GM13976 (cell line): ENCODE data around the gene KCNMB2.

Source experiments
- DNase-seq: peaks from one replicate; pipeline ENCODE4 v3.0.0; 2012; ENCODE audit warnings: low spot score
- in situ Hi-C: fragments of 300-500 bp; cut with MboI; formaldehyde crosslinking; loops from one replicate; pipeline ENCODE4 v1.12.0; 2022; ENCODE audit warnings: low sequenced_read_pairs, mixed read lengths, inconsistent platforms; ENCODE audit not compliant: unreplicated experiment
- TF ChIP-seq, protein P1 (sequence below): IDR thresholded peaks from 2 replicates; pipeline ENCODE4 v1.5.1; 2012; ENCODE audit warnings: borderline replicate concordance, mild to moderate bottlenecking; ENCODE audit not compliant: insufficient read depth; ENCODE audit errors: extremely low read depth, missing control alignments, control extremely low read depth

KCNMB2 gene

DNA sequence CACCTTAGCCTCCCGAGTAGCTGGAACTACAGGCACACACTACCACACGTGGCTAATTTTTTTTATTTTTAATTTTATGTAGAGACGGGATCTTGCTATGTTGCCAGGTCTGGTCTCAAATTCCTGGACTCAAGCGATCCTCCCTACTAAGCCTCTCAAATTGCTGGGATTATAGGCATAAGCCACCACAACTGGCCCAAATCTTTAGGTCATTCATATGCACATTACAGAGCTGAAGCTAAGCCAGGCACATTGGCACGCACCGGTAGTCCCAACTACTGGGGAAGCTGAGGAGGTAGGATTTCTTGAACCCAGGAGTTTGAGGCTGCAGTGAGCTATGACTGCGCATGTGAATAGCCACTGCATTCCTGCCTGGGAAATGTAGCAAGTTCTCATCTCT lies 269.5 kb downstream of the KCNMB2 start:
- in situ Hi-C loops = no loop called here
- no peak for DNase-seq
- TF ChIP-seq, protein P1, sequence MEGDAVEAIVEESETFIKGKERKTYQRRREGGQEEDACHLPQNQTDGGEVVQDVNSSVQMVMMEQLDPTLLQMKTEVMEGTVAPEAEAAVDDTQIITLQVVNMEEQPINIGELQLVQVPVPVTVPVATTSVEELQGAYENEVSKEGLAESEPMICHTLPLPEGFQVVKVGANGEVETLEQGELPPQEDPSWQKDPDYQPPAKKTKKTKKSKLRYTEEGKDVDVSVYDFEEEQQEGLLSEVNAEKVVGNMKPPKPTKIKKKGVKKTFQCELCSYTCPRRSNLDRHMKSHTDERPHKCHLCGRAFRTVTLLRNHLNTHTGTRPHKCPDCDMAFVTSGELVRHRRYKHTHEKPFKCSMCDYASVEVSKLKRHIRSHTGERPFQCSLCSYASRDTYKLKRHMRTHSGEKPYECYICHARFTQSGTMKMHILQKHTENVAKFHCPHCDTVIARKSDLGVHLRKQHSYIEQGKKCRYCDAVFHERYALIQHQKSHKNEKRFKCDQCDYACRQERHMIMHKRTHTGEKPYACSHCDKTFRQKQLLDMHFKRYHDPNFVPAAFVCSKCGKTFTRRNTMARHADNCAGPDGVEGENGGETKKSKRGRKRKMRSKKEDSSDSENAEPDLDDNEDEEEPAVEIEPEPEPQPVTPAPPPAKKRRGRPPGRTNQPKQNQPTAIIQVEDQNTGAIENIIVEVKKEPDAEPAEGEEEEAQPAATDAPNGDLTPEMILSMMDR = no peak

DNA sequence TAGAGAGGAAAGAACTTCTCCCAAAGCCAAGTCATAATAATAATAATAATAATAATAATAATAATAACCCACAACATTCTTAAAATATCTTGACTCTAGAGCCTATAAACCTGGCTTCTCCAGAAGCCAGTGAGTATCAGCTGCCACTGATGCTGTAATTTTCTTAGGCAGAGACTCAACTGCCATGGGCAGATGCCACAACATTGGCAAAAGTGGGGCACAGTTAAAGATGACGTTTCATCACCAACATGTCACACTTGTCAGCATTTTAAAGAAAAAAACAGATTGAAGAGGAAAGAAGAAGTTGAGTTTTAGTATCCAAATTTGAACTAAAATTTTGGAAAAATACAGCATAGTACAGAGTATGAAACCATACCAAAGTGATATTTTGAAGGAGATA lies 270.4 kb downstream of the KCNMB2 start:
- DNase-seq = no peak
- TF ChIP-seq, protein P1 = no peak
- in situ Hi-C loops = no loop called here

DNA sequence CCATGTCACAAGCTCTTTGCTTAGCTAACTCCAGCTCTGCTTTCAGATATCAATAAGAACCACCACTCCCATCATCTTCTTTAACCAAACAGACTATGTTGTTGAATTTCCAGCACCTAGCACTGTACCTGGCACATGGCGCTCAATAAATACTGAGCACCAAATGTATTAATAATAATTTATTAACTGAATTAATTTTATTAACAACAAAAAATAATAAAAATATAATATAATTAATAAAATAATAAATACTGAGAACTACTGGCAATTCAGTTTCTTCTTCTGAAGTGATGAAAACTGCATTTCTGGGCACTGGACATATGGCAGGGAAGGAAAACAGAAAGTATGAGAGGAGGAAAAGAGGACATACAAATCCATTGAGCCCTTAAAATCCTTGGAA lies 271.5 kb downstream of the KCNMB2 start:
- TF ChIP-seq, protein P1 = no peak
- in situ Hi-C loops = no loop called here
- DNase-seq = no peak

DNA sequence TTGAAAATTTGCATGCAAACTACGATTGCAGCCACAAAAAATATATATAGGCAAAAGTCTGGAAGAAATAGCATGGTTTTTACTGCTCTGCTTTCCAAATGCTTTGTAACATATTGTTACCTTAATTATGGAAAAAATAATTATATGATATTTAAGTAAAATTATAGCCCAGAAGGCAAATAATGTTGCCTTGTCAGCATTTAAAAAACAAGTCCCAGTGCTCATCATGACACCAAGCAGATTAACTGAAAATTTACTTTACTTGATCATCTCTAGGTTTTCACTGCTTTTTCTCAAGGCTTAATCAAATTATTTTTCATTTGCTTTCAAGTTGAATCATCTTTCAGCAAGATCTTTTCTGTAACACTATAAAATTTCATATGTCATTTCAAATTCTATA lies 272.5 kb downstream of the KCNMB2 start:
- no peak for DNase-seq
- in situ Hi-C loops = no loop called here
- TF ChIP-seq, protein P1 = no peak

DNA sequence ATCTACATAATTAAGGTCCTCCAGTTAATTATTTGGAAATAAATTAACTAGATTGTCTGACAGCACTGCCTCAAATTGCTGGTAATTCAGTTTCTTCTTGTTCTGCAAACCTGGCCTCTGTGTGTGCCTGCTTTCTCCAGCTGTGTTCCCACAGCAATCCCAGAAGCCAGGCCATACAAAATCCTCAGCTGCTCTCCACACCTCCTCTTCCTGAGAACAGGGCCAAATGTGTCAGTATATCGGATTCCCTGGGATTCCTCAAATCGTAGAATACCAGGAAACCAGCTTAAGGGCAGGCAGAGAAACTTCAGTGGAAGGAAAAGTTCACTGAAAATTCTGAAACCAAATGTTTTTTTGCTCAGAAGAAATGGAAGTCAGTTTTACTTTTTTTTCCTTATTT lies 273.9 kb downstream of the KCNMB2 start:
- TF ChIP-seq, protein P1 = no peak
- in situ Hi-C loops = no loop called here
- no peak for DNase-seq

DNA sequence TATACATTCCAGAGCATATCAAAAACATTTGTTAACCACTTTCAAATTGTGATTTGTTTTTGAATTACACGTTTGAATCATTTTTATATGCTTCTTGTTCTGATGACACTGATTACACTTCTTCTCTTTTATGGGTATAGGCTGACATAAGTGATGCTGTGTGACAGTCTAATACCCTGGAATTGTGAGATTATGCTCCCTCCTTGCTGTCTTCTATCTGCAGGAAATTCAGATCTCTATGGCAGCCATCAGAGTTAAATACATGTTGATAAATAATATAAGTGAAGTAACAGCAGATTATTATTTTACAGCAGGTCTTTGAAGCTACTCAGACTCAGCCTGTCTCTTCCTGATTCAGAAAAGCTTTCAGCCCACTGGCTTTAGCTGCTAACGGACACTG lies 286.5 kb downstream of the KCNMB2 start:
- in situ Hi-C loops = no loop called here
- no peak for DNase-seq
- TF ChIP-seq, protein P1 = no peak

DNA sequence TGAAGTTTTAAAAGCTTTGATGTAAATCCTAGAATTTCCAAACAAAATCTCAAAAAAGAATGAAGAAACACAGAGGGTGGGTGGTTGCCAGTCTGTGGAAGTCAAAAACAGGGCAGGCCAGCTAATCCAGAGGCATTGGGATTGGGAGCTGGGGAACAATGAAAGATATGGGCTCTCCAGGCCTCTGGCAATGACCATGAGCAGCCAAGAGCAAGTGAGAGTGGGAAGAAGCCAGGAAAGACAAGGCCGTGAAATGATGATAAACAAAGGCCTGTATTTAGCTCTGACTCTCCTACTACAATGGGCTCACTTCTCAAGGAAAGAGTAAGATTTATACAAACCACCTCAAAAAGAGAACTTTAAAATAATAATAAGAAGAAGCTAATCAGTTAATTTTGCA lies 286.9 kb downstream of the KCNMB2 start:
- TF ChIP-seq, protein P1 = no peak
- DNase-seq = no peak
- in situ Hi-C loops = no loop called here
